ENCODE data around the gene WDR83. TPM values are rescaled to one million over a fixed set of nuclear protein-coding genes. Genes with fewer than 3 reads are reported as not detected.

The WDR83 gene
- total RNA-seq, 1 donor from 2014 or later, result 16.3 TPM

DNA sequence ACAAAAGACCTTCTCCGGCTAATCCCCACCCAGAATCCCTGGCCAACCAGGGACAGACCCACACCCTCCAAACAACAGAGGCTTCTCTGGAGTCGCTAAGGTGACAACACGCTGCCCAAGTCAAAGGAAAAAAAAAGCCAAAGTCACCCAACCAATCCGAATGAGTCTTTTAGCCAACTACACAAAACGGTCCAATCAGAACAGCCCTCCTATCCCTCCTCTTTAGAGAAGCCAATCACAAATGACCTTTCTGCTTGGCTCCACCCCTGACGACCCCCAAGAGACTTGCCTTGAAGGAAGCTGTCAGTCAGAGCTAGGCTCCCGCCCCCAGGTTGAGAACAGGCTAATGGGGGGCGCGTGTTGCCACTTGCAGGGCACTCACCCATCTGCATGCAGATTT lies 36.4 kb downstream of the WDR83 start:
- H3K27ac Mint-ChIP-seq (ENCODE audit: unreplicated experiment), result peak overlapping the region; percentile 93
- DNase-seq, result peak; percentile 78
- no peaks in the 10 kb centered on the region for H3K36me3 Mint-ChIP-seq (ENCODE audit: unreplicated experiment)
- H3K4me3 Mint-ChIP-seq (ENCODE audit: unreplicated experiment), result peak overlapping the region; percentile 68
- H3K9me3 Mint-ChIP-seq (ENCODE audit: unreplicated experiment), result peaks cover 10% of the 10 kb centered on the region
- TF ChIP-seq, protein P1, sequence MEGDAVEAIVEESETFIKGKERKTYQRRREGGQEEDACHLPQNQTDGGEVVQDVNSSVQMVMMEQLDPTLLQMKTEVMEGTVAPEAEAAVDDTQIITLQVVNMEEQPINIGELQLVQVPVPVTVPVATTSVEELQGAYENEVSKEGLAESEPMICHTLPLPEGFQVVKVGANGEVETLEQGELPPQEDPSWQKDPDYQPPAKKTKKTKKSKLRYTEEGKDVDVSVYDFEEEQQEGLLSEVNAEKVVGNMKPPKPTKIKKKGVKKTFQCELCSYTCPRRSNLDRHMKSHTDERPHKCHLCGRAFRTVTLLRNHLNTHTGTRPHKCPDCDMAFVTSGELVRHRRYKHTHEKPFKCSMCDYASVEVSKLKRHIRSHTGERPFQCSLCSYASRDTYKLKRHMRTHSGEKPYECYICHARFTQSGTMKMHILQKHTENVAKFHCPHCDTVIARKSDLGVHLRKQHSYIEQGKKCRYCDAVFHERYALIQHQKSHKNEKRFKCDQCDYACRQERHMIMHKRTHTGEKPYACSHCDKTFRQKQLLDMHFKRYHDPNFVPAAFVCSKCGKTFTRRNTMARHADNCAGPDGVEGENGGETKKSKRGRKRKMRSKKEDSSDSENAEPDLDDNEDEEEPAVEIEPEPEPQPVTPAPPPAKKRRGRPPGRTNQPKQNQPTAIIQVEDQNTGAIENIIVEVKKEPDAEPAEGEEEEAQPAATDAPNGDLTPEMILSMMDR (IDR thresholded peaks at IDR 0.05; ENCODE audit: partially characterized antibody, unreplicated experiment), result no peak
- no peaks in the 10 kb centered on the region for H3K27me3 Mint-ChIP-seq (ENCODE audit: unreplicated experiment)
- peaks cover 4% of the 10 kb centered on the region for H3K4me1 Mint-ChIP-seq (ENCODE audit: low read depth, unreplicated experiment)

DNA sequence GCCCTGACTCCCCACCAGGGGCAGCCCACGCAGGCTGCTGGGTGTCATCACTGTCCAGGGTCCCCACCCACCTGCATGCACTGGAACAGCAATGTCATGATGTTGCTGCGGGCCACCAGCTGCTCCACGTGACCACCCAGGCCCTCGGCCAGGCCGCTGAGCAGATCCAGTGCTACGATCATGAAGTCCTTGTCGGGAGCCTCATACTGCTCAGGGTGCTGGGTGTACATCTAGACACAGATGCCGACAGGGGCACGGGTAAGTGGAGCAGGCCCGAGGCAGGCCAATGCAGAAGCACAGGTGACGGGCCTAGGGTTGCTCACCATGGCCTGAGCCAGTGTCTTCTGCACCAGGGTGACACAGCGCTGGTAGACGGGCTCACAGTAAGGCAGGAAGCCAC lies 38.6 kb downstream of the WDR83 start:
- Mint-ChIP-seq H3K4me1 (ENCODE audit: low read depth, unreplicated experiment) (peaks cover 4% of the 10 kb centered on the region), H3K27me3 (ENCODE audit: unreplicated experiment) (no peaks in the 10 kb centered on the region), H3K9me3 (ENCODE audit: unreplicated experiment) (peaks cover 8% of the 10 kb centered on the region), H3K4me3 (ENCODE audit: unreplicated experiment) (no peak overlapping the region), H3K27ac (ENCODE audit: unreplicated experiment) (no peak overlapping the region), H3K36me3 (ENCODE audit: unreplicated experiment) (no peaks in the 10 kb centered on the region)
- no peak for DNase-seq
- TF ChIP-seq, protein P1 (IDR thresholded peaks at IDR 0.05; ENCODE audit: partially characterized antibody, unreplicated experiment), result no peak

DNA sequence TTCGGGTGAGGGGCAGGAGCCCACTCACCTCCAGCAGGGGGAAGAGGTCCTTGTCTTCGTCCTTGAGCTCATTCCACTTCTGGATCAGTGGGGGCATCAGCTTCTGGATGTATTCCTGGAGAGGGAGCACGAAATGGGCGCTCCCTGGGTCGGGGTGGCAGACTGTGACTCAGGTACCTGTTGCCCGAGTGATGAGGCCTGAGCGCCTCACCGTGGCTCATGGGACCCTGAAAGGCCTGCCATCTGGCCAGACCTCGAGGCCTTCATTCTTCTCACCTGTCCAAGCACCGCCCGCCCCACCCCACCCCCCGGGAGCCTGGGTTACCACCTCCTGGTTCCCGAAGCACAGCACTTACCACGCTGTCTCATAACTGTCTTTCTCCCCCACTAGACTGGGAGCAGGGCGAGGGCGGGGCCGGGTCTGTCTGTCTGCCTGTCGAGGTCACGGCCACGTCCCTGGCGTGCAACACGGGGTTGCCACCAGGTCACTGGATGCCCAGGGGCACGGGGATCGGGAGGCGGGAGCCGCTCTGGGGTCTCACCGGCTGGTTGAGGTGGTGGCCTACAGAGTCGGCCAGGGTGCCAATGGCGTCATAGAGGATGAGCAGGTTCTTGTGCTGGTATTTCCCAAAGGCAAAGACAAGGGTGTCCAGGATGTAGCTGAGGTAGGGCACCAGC lies 39.2 kb downstream of the WDR83 start:
- Mint-ChIP-seq H3K4me1 (ENCODE audit: low read depth, unreplicated experiment) (peaks cover 4% of the 10 kb centered on the region), H3K36me3 (ENCODE audit: unreplicated experiment) (no peaks in the 10 kb centered on the region), H3K27ac (ENCODE audit: unreplicated experiment) (no peak overlapping the region), H3K27me3 (ENCODE audit: unreplicated experiment) (no peaks in the 10 kb centered on the region), H3K4me3 (ENCODE audit: unreplicated experiment) (no peak overlapping the region), H3K9me3 (ENCODE audit: unreplicated experiment) (peaks cover 8% of the 10 kb centered on the region)
- no peak for DNase-seq
- TF ChIP-seq, protein P1 (IDR thresholded peaks at IDR 0.05; ENCODE audit: partially characterized antibody, unreplicated experiment), result no peak

DNA sequence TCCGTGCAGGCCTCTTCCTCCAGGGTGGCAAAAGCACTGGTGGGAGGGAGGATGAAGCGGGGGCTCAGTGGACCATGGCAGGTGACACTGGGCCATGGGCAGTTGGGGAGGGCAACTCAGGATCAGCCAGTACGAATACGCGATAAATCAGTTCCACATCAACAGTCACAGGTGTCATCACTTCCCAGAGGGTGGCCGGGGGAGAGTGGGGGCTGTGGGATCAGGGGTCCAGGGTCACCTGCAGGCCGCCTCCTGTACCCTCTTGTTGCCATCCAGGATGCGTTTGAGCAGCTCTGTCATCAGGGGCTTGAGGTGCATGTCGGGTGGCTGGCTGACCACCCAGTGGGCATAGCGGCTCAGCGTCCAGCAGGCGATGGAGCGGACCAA lies 39.7 kb downstream of the WDR83 start:
- H3K27me3 Mint-ChIP-seq (ENCODE audit: unreplicated experiment), result no peaks in the 10 kb centered on the region

DNA sequence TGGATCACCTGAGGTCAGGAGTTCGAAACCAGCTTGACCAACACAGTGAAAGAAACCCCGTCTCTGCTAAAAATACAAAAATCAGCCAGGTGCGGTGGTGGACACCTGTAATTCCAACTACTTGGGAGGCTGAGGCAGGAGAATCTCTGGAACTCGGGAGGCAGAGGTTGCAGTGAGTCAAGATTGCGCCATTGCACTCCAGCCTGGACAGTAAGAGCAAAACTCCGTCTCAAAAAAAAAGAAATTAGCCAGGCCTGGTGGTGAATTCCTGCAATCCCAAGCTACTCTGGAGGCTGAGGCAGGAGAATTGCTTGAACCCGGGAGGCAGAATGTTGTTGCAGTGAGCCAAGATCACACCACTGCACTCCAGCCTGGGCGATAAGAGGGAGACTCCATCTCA lies 42.0 kb downstream of the WDR83 start:
- peaks cover 2% of the 10 kb centered on the region for H3K9me3 Mint-ChIP-seq (ENCODE audit: unreplicated experiment)
- no peak overlapping the region for H3K27ac Mint-ChIP-seq (ENCODE audit: unreplicated experiment)
- DNase-seq, result no peak
- TF ChIP-seq, protein P1 (IDR thresholded peaks at IDR 0.05; ENCODE audit: partially characterized antibody, unreplicated experiment), result no peak
- no peak overlapping the region for H3K4me3 Mint-ChIP-seq (ENCODE audit: unreplicated experiment)
- H3K4me1 Mint-ChIP-seq (ENCODE audit: low read depth, unreplicated experiment), result no peaks in the 10 kb centered on the region
- H3K36me3 Mint-ChIP-seq (ENCODE audit: unreplicated experiment), result no peaks in the 10 kb centered on the region
- H3K27me3 Mint-ChIP-seq (ENCODE audit: unreplicated experiment), result no peaks in the 10 kb centered on the region

More for the DNA sequence above, 39.7 kb downstream of the WDR83 start:
- Mint-ChIP-seq H3K4me1 (ENCODE audit: low read depth, unreplicated experiment) (peaks cover 4% of the 10 kb centered on the region), H3K27ac (ENCODE audit: unreplicated experiment) (no peak overlapping the region), H3K9me3 (ENCODE audit: unreplicated experiment) (peaks cover 8% of the 10 kb centered on the region), H3K36me3 (ENCODE audit: unreplicated experiment) (no peaks in the 10 kb centered on the region), H3K4me3 (ENCODE audit: unreplicated experiment) (no peak overlapping the region)
- no peak for DNase-seq
- TF ChIP-seq, protein P1 (IDR thresholded peaks at IDR 0.05; ENCODE audit: partially characterized antibody, unreplicated experiment), result no peak

Measured in glutamatergic neuron (in vitro differentiated cells).